HG03103 (cell line): ENCODE results near the gene CES5A.
"Not testable (repeated sequence)": the region's sequence is repeated elsewhere in the genome, so short reads cannot be mapped to it uniquely, and the experiment has no call there.

Source experiments
- ATAC-seq: cut with Tn5 transposase; IDR thresholded peaks from one replicate; pipeline ENCODE4 v1.9.1; 2021; ENCODE audit warnings: low read depth; ENCODE audit not compliant: unreplicated experiment

CES5A gene, protein sequence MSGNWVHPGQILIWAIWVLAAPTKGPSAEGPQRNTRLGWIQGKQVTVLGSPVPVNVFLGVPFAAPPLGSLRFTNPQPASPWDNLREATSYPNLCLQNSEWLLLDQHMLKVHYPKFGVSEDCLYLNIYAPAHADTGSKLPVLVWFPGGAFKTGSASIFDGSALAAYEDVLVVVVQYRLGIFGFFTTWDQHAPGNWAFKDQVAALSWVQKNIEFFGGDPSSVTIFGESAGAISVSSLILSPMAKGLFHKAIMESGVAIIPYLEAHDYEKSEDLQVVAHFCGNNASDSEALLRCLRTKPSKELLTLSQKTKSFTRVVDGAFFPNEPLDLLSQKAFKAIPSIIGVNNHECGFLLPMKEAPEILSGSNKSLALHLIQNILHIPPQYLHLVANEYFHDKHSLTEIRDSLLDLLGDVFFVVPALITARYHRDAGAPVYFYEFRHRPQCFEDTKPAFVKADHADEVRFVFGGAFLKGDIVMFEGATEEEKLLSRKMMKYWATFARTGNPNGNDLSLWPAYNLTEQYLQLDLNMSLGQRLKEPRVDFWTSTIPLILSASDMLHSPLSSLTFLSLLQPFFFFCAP

DNA sequence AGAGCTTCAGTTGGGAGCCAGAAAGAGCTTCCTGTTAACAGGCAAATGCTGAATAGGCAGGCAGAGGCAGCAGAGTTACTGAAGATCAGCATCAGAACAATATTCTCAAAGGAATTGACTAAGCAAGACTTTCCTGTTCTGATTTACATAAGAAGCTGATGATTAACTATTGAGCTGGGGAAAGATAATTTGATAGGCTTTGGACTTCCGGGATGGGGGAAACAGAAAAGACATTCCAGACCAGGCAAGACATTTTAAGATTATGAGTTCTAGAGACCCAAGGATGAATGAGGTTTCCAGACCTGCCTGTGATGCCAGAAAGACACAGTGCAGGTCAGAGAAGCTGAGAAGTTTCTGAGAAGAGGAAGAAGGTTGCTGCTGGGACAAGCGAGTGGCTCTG is at the start of gene CES5A:
Gene CES5A, minus strand, starts transcription at position 101 of the 400 bp plus-strand sequence. CDS start 152 bp downstream, outside the sequence.
- ATAC-seq = no peak

DNA sequence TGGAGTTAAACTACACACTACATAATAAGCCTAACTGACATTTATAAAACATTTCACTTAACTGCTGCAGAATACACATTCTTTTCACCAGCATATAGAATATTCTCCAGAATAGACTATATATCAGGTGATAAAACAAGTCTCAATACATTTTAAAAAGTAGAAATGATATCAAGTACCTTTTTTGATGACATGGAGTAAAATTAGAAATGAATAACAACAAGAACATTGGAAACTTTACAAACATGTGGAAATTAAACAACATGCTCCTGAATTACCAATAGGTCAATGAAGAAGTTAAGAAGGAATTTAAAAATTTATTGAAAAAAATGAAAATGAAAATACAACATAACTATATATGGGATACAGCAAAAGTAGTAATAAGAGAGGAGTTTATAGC is 47.5 kb upstream of the CES5A start:
- no peak for ATAC-seq

DNA sequence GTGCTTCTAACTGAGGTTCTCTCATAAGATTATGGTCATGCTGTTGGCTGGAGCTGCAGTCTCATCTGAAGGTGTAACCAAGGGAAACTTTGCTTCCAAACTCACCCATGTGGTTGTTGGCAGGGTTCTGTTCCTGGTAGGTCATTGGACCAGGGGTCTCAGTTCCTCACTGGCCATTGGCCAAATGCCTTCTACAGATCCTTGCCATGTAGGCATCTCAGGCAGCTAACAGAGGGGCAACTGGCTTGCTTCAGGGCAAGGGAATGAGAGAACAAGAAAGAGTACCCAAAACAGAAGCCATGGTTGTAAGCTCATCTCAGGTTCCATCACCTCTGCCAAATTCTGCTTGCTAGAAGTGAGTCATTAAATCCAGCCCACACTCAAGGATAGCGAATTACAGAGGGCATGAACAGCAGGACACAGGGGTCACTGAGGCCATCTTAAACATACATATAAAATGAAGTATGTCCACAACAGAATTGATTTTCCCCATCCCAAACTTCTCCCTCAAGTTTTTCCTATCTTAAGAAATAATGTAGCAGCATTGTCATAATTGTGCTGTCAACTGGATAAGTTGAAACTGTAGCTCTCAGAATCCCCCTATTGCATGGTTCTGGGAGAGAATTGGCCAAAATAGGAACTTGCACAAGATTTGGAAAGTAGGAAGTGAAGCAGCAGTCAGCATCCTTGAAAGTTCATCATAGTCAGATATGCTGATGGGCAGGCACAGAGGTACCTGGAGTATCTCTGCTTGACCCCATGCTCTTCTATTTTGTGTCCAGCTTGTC is 42.4 kb upstream of the CES5A start:
- ATAC-seq = no peak

DNA sequence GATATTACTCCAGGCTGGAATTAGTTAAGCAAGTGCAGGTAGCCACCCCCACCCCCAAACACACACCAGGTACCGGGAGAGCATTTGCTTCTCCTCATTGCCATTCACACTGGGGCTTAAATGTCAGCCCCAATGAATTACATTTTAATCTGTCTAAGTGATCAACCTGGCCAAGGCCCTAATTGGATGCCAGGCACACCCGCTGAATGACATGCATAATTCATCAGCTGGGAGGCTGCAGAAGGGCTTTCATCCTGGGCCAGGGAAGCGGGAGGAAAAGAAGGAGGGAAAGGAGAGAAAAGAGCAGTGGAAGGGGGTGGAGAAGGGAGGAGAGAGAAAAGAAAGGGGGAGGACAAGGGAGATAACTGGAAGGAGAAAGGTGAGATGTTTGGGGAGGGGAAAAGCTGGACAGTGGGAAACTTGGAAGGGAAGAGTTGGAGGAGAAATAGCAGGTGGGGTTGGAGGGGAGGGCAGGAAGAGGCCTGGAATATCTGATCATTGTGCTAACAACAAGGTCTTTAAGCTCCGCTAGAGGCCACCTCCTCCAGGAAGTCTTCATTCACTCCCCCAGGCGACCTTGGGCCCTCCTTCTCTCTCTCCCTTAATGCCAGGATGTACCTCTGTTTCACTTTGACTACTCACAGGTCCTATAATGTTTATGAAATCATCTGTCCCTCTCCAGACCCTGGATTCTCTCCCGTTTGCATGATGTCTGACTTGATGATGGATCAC is 40.1 kb upstream of the CES5A start:
- ATAC-seq = no peak

DNA sequence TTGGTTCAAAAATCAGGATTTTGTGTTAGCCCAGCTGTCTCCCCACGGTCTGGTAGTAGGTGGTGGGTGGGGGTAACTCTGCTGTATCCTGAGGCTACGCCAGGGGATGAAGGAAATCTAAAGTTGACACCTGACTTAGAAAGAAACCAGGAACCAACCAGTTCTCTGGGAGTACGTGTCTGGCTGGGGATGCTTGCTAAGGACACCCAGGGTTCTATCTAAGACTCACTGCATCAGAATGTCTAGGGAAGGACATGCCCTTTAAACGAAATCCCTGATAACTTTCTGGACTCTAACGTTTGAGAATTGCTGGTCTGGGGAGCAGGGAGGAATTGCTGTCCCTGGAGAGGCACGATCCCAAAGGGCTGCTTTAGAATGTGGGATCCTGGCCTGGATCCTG is 39.2 kb upstream of the CES5A start:
- ATAC-seq = no peak

DNA sequence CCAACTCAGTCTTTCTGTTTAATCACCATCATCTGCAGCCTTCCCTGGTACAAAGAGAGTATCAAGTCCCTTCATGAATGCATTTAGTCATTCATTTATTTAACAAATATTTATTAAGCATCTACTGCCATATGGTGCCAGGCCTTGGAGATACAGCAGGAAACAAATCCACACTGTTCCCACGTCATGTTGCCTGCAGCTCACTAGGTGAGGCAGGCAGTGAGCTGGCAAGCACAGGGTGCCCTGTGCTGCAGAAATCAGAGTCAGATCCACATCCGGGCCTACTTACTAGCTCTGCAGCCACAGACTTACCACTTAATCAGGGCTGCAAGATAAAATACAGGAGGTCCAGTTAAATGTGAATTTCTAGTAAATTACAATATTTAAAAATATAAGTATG is 38.5 kb upstream of the CES5A start:
- ATAC-seq = no peak

DNA sequence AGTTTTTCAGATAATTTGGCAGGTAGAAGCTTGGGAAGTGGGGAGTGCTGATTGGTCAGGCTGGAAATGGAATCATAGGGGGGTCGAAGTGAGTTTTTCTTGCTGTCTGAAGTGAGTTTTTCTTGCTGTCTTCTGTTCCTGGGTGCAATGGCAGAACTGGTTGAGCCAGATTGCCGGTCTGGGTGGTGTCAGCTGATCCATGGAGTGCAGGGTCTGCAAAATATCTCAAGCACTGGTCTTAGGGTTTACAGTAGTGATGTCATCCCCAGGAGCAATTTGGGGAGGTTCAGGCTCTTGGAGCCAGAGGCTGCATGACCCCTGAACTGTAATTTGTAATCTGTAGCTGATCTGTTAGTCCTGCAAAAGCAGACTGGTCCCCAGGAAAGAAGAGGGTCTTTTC is 37.9 kb upstream of the CES5A start:
- not testable (repeated sequence) for ATAC-seq

DNA sequence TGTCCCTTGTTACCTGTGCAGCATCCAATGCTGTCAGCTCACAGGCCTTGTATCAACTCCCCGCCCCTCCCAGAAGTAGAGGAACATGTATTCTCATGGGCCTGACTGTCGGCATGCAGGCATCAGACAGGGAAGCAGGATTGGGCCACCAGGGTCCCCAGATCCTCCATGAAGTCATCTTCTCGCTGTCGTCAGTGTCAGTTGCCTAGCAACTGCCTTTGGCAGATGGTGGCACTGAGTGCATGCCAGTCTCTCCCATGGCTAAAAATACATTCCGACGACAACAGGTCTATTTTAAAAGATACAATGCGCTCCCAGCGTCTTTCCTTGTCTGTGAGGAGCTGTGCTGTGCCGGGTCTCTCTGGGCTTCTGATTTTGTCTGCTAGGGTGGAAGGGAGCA is 36.8 kb upstream of the CES5A start:
- ATAC-seq = no peak

DNA sequence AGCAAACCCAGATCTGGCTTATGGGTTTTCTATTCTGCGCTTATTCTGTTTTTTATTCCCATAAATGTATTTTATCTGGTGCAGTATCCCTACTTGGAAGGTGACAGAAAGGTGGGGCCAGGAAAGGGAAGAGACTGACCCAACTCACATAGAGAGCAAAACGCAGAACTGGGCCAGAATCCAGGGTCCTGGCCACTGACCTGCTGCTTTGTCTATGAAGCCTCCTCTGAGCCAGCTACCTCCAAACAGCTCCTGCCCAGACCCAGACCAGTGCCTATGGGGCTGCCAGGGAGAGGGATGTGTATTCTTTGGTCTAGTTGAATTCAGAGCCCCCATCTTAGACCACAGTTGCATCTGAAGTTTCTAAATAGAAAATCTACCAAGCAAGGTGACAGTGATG is 36.4 kb upstream of the CES5A start:
- ATAC-seq = no peak

DNA sequence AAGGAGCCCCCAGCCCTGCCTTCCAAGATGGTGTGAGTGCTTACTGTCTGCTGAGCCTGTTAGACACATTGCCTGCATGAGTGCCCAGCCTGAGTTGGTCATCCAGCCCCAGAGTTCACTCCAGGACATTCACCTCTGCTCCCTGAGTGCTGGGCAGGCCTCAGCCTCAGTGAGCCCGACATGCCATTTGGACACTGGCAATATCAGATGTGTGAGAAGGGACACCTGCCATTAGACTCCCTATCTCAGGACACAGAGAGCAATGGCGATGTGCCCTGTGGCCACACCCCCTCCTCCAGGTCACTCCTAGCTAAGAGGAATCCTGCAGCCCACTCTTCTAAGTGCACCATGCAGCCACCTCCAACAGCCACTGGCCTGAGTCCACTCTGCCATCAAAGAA is 34.7 kb upstream of the CES5A start:
- no peak for ATAC-seq

DNA sequence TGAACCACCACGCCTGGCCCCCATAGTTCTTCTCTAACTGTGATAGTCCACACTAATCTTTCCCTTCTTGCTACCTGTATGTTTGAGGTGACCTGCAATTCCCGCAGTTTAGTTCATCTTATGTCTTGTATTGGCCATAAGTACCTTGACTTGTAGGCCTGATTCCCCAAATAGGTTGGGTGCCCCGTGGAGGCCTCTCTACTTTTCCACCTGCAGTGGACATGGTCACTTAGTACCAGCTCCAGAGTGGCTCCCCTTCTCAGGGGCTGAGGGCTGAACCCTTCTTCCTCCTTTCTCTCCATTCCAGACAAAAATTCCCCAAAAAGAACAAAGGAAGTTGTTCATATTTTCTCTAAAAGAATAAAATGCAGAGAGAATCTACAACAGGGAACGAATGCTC is 33.5 kb upstream of the CES5A start:
- no peak for ATAC-seq

DNA sequence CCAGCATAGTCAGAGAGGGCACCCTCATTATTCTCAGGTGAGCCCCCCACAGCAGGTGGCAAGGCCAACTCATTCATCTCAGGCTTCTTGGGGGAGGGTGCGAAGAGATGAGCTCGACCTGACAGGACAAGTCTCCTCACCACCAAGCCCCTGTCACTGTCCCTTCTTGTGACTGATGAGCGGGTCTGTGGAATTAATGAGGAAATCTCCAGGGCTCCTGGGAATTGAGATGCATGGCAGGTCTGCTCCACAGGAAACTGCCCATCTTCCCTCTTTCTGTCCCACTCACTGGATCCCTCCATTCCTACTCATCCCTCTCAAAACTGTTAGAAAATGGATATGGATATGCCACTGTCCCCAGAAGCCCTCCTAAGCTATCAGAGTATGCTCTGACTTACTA is 32.5 kb upstream of the CES5A start:
- ATAC-seq = no peak

DNA sequence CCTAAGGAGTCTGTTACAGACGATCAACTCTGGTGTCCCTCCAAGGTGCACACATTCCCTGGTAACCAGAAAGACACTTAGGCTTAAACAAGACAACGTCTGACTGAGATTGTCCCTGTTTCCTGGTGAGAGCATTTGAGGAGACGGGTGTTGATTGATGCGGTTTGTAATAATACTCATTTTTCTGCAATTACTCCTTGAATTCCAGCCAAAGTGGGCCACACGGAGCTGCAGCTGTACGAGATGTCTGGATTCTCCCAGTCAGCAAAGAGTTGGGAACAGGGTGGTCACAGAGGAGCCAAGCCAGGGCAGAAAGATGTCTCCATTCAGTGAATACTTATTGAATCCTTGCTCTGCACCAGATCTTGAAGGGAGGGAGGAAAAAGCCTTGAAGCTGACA is 30.9 kb upstream of the CES5A start:
- ATAC-seq = no peak

DNA sequence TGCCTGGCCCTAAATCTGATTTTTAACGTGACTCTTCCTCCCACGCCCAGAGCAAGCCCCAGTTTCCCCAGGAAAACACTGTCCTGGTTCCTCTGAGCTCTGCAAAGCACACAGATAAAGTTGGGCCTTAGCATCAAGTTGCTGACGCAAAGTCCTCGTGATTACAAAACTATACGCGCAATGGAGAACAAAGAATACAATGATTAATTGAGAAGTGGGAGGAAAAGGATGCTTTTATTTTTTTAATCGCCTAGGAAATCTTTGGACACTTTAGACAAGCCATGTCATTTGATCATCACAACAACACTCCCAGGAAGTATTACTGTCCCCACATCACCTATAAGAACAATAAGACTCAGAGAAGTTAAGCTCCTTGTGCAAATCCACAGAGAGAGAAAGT is 30.5 kb upstream of the CES5A start:
- ATAC-seq = no peak

DNA sequence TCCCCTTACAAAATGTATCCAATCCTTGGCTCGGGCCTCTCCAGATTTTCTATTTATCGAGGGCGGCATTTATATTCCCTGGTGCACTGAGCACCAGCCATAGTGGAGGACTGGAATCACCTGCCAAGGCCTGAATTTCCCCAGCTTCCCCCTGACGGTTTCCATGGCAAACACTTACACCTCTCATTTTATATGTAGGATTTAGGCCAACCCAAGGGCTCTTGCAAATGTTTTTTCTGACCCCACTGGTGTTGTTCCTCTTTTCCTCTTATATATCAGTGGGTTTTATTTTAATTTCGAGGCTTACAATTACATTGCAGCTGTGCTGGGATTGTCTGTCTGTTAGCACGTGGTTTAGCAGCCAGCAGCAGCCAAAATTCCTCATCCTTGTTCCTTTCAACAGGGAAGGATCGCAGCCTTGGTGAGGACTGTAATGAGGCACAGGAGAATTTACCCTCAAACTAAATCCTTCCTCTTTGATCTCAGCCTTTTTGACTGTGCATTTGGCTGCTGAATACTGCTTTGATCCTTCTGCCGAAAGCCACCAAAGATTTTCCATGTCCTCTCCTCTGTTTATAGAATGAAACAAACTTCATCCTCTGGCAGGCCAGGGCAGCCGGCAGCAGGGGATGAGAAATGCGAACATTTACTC is 26.5 kb upstream of the CES5A start:
- ATAC-seq = no peak

DNA sequence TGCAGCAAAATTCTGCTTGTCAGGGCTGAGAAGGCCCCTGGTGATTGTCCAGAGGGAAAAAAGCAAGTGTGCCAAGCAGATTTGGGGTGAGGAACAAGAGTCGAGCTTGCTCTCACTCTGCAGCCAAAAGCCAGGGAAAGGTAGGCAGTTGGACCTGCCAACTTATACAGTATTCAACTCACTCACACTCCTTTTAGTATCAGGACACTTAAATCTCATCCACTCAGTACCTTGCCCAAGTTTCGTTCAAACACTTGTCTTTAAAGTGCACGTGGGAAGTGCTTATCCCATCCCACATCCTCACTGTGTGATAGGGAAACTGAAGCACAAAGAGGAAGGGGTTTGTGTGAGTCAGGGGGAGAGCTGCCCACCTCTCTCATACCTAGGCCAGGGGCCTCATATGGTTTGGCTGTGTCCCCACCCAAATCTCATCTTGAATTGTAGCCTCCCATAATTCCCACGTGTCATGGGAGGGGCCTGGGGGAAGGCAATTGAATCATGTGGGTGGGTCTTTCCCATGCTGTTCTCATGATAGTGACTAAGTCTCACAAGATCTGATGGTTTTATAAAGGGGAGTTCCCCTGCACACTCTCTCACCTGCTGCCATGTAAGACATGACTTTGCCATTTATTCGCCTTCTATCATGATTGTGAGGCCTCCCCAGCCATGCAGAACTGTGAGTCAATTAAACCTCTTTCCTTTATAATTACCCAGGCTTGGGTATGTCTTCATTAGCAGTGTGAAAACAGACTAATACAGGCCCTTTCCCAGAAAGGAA is 25.6 kb upstream of the CES5A start:
- no peak for ATAC-seq

DNA sequence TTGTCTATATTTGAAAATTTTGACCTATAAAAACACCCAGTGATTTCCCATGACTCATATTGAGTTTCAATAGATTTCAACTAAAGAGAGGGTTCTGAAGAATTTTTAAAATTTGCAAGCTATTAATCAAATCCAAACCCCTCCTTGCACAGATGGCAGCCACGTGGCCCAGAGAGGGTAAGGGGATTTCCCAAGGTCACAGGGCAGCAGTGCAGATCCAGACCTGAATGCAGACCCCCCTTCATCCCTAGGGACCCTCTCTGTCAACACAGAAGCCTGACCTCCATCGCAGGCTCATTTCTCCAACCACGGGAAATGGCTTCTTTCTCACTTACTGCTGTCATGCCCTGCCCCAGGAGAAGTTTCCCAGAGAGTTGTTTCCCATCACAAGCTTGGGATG is 24.7 kb upstream of the CES5A start:
- no peak for ATAC-seq

DNA sequence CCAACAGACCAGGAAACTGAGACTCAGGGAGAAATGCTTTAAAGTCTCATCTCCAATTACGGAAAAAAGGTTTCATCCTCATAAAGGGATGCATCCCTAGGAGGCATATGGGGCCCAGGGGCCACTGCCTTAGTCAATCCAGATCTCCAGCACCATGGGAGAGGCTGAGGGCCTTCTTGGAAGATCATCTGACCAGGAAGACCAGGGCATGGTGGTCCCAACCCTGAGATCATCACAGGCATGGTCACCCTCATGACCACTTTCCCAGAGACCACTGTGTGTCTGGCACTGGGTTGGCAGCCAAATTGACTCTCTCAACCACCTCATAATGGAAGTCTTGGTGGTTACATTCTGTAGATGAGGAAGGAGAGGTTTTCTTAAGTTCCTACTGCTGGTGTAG is 23.4 kb upstream of the CES5A start:
- no peak for ATAC-seq

DNA sequence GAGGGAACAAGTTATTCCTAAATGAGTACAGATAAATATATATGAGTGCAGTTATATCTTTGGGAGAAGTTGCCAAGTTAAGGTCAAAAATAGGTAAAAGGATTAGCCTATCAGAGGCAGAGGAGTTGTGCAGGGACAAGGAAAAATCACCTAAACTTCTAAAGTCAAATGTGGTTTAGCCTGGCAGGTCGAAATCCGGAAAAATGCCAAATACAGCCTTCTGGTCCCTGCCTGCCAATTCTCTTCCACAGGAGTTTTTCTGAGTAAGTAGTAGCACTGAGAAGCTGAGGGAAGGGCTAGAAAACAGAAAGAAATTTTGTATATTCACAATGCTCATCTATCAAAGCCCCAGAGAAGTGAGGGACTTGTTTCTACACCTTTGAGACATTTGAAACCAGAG is 17.6 kb upstream of the CES5A start:
- ATAC-seq = no peak

DNA sequence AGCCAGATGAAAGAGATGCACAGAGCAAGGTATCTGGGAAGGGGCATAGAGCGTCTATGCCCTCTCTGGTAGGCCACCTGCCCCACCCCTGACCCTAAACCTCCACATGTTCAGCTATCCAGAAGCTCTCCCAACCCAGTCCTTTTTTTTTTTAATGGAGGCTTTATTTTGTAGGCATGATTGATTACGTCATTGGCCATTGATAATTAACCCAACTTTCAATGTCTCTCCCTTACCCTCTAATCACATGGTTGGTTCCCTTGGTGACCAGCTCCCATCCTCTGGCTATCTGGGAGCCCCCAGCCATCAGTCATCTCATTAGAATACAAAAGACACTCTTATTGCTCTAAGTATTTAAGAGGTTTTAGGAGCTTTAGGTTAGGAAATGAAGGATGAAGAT is 14.3 kb upstream of the CES5A start:
- ATAC-seq = no peak
